ENCODE measurements around the gene PERM1. TPM values are rescaled to one million over a fixed set of nuclear protein-coding genes. Genes with fewer than 3 reads are reported as not detected.

Gene PERM1
- total and polyA plus RNA-seq, 9 of the 15 experiments (the other 6 are each of a cell fraction or from before 2014, with no cell fraction given): not detected

DNA sequence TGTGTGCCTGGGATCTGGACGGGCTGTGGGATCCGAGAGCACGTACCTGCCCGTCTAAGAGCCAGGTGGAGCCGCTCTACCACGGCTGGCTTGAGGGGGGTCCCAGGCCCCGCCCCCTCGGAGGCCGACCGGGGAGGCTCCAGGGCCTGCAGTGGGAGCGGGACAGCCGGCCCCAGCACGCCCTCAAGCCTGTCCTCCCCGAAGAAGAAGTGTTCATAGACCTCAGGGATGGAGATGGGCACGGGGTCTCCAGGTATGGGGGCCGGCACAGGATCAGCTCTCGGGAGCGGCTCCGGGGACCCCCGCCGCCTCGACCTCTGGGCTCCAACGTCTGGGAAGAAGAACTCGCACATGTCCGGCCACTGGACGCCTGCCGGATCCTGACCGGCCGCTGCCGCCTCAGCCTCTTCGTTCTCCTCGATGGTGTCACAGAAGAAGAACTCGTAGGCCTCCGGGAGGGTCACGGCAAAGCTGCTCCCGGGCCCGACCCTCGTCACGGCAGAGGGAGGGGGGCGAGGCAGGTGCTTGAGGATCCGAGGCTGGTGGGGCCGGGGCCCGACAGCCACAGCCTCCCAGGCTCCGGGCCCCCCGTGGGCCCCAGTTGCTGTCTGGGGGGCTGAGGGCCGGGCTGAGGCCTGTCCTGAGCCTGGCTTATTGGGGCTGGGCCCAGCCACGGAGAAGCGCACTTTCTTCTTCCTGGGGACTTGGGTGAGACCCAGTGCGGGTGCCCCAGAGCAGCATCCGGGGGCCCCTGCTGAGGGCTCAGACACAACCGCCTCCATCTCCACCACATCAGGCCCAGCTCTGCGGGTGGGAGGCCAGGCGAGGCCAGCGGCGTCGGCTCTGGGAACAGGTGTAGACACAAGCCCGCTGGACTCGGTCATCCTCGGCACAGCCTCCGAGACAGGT is 2.8 kb downstream of the PERM1 start:
- DNase-seq (ENCODE audit: extremely low read depth in 1 of 4, low spot score in 3 of 4) (no peak), FAIRE-seq (no peak), ATAC-seq (no peak)
- Histone ChIP-seq H3K9me3 (replicated peaks; ENCODE audit: control insufficient read depth, insufficient read depth, low read depth, low read length) (no peaks in the 10 kb centered on the region), H3K4me1 (replicated peaks in 1 of 2; ENCODE audit: control insufficient read depth in 2 of 2, insufficient read depth in 2 of 2, low read length in 2 of 2) (peaks cover 0 to 82% of the 10 kb centered on the region in 2 experiments; a peak in 3 of 5 replicates), H3K4me2 (ENCODE audit: insufficient read depth, low read length) (no peak overlapping the region), H4K20me1 (replicated peaks; ENCODE audit: control insufficient read depth, insufficient read depth, low read length) (peaks cover 13% of the 10 kb centered on the region), H3K79me2 (ENCODE audit: control insufficient read depth, insufficient read depth, low read length) (no peaks in the 10 kb centered on the region), H3K9me1 (ENCODE audit: control insufficient read depth, insufficient read depth, low read length) (no peaks in the 10 kb centered on the region), H3K27me3 (ENCODE audit: control insufficient read depth in 2 of 2, insufficient read depth in 2 of 2, low read length in 2 of 2) (peaks cover 39 to 77% of the 10 kb centered on the region in 2 experiments; a peak in 4 of 5 replicates), H3K27ac (ENCODE audit: extremely low read depth, low read depth, low read length) (no peak overlapping the region), H3K9ac (ENCODE audit: insufficient read depth in 1 of 2, low read depth in 2 of 2, low read length in 2 of 2) (peak overlapping the region in 1 of 2 experiments; percentile 12; a peak in 1 of 4 replicates), H2AFZ (ENCODE audit: low read depth, low read length) (no peak overlapping the region), H3K4me3 (no peak overlapping the region), H3K36me3 (ENCODE audit: control insufficient read depth, insufficient read depth, low read length) (no peaks in the 10 kb centered on the region)
- in situ Hi-C loops (cut with MboI): no loop called here
- ChIA-PET CTCF (ENCODE audit: low intra/inter-chr PET ratio) (interaction anchor here (1.1 kb wide), 1 partner anchor 75 kb away, joined by 4 read pairs; no protein-coding TSS in a partner anchor), POLR2A (interaction anchor here (0.7 kb wide), 1 partner anchor 11 kb away, joined by 3 read pairs; no protein-coding TSS in a partner anchor)
- 33% methylated on average over 59 of the region's 60 CpGs for WGBS (ENCODE audit: insufficient coverage, low coverage, missing lambda C conversion rate)
- BruUV-seq (replicated peaks): no TSS peak
- intact Hi-C loops (cut with micrococcal nuclease): no loop called here
- TF ChIP-seq, protein P1, sequence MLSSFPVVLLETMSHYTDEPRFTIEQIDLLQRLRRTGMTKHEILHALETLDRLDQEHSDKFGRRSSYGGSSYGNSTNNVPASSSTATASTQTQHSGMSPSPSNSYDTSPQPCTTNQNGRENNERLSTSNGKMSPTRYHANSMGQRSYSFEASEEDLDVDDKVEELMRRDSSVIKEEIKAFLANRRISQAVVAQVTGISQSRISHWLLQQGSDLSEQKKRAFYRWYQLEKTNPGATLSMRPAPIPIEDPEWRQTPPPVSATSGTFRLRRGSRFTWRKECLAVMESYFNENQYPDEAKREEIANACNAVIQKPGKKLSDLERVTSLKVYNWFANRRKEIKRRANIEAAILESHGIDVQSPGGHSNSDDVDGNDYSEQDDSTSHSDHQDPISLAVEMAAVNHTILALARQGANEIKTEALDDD (IDR thresholded peaks at IDR 0.05): no peak
- TF ChIP-seq, protein P2, sequence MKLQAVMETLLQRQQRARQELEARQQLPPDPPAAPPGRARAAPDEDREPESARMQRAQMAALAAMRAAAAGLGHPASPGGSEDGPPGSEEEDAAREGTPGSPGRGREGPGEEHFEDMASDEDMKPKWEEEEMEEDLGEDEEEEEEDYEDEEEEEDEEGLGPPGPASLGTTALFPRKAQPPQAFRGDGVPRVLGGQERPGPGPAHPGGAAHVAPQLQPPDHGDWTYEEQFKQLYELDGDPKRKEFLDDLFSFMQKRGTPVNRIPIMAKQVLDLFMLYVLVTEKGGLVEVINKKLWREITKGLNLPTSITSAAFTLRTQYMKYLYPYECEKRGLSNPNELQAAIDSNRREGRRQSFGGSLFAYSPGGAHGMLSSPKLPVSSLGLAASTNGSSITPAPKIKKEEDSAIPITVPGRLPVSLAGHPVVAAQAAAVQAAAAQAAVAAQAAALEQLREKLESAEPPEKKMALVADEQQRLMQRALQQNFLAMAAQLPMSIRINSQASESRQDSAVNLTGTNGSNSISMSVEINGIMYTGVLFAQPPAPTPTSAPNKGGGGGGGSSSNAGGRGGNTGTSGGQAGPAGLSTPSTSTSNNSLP (IDR thresholded peaks at IDR 0.05; ENCODE audit: borderline replicate concordance, low read depth, low read length): no peak
- TF ChIP-seq, protein P3, sequence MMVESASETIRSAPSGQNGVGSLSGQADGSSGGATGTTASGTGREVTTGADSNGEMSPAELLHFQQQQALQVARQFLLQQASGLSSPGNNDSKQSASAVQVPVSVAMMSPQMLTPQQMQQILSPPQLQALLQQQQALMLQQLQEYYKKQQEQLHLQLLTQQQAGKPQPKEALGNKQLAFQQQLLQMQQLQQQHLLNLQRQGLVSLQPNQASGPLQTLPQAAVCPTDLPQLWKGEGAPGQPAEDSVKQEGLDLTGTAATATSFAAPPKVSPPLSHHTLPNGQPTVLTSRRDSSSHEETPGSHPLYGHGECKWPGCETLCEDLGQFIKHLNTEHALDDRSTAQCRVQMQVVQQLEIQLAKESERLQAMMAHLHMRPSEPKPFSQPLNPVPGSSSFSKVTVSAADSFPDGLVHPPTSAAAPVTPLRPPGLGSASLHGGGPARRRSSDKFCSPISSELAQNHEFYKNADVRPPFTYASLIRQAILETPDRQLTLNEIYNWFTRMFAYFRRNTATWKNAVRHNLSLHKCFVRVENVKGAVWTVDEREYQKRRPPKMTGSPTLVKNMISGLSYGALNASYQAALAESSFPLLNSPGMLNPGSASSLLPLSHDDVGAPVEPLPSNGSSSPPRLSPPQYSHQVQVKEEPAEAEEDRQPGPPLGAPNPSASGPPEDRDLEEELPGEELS (CRISPR knock-in tag; IDR thresholded peaks at IDR 0.05; ENCODE audit: borderline replicate concordance): no peak
- TF ChIP-seq KDM2B (CRISPR knock-in tag; IDR thresholded peaks at IDR 0.05) (no peak), BRD4 (IDR thresholded peaks at IDR 0.05) (no peak), FOXA1 (IDR thresholded peaks at IDR 0.05; ENCODE audit: borderline replicate concordance) (no peak), ZFX (CRISPR knock-in tag; IDR thresholded peaks at IDR 0.05) (0 out of 2 replicates have a peak, but pooled peaks have one; percentile 34), ZNF133 (CRISPR knock-in tag; IDR thresholded peaks at IDR 0.05) (no peak), ZKSCAN1 (IDR thresholded peaks at IDR 0.05; ENCODE audit: low read depth, low read length) (no peak), ZNF253 (CRISPR knock-in tag; conservative IDR thresholded peaks at IDR 0.05) (no peak)
- TF ChIP-seq, protein P4, sequence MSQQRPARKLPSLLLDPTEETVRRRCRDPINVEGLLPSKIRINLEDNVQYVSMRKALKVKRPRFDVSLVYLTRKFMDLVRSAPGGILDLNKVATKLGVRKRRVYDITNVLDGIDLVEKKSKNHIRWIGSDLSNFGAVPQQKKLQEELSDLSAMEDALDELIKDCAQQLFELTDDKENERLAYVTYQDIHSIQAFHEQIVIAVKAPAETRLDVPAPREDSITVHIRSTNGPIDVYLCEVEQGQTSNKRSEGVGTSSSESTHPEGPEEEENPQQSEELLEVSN (IDR thresholded peaks at IDR 0.05; ENCODE audit: borderline replicate concordance in 1 of 2, extremely low read depth in 1 of 2, insufficient read depth in 1 of 2, insufficient read length in 1 of 2, low read depth in 1 of 2, low read length in 1 of 2, poor library complexity in 1 of 2, severe bottlenecking in 1 of 2): peak in 1 of 2 experiments; percentile 39
- TF ChIP-seq, protein P5, sequence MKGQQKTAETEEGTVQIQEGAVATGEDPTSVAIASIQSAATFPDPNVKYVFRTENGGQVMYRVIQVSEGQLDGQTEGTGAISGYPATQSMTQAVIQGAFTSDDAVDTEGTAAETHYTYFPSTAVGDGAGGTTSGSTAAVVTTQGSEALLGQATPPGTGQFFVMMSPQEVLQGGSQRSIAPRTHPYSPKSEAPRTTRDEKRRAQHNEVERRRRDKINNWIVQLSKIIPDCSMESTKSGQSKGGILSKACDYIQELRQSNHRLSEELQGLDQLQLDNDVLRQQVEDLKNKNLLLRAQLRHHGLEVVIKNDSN (CRISPR knock-in tag; IDR thresholded peaks at IDR 0.05): 0 out of 2 replicates have a peak, but pooled peaks have one; percentile 4

All from K562 (cell line).